Measurements from ENCODE around the gene COX8C. TPM values are rescaled to one million over a fixed set of nuclear protein-coding genes. Genes with fewer than 3 reads are reported as not detected.

The COX8C gene
- total RNA-seq, 1 experiment from 2014 or later, result not detected

GRCh38 chr14:93303659-93304058 is 43.3 kb upstream of the COX8C start:
- no peaks in the 10 kb centered on the region for H4K20me1 ChIP-seq (ENCODE audit: insufficient read depth)
- H3K79me2 ChIP-seq (ENCODE audit: insufficient read depth, low read length), result peaks cover 81% of the 10 kb centered on the region
- H3K9ac ChIP-seq (ENCODE audit: low read length), result no peak overlapping the region
- no peaks in the 10 kb centered on the region for H3K9me3 ChIP-seq (ENCODE audit: control insufficient read depth in 1 of 2, insufficient read depth in 1 of 2, low read depth in 1 of 2, low read length in 2 of 2)
- ChIA-PET RAD21 (ENCODE audit: low non-redundant PET in 1 of 2, low total read pairs in 2 of 2, uncharacterized antibody in 2 of 2, unreplicated experiment in 2 of 2) (no interaction called here), CTCF (no interaction called here), POLR2A (no interaction called here)
- no peaks in the 10 kb centered on the region for H3K27me3 ChIP-seq (ENCODE audit: insufficient read depth, low read length)
- TF ChIP-seq FOSL1 (IDR thresholded peaks at IDR 0.05; ENCODE audit: low read depth), result no peak
- no peak for TF ChIP-seq MAX (IDR thresholded peaks at IDR 0.05)
- TF ChIP-seq CBX3 (IDR thresholded peaks at IDR 0.05; ENCODE audit: low read depth), result no peak
- TF ChIP-seq POLR2AphosphoS5 (IDR thresholded peaks at IDR 0.05; ENCODE audit: low read depth, low read length), result no peak
- no peak for TF ChIP-seq ELF1 (IDR thresholded peaks at IDR 0.05; ENCODE audit: borderline replicate concordance, low read depth)
- ATAC-seq (no peak), DNase-seq (ENCODE audit: low read depth, low spot score) (no peak)
- peaks cover 15 to 32% of the 10 kb centered on the region in 2 experiments for H3K4me1 ChIP-seq (ENCODE audit: control insufficient read depth in 1 of 2, insufficient read depth in 2 of 2, low read length in 2 of 2)
- no peak overlapping the region for H3K4me3 ChIP-seq (replicated peaks in 1 of 2; ENCODE audit: low read depth in 1 of 2, low read length in 2 of 2)
- H2AFZ ChIP-seq (ENCODE audit: low read depth, low read length, poor library complexity, severe bottlenecking), result no peak overlapping the region
- H3K4me2 ChIP-seq (ENCODE audit: low read length), result no peak overlapping the region
- BruUV-seq (replicated peaks), result no TSS peak
- no peaks in the 10 kb centered on the region for H3K9me2 ChIP-seq (ENCODE audit: insufficient read depth)
- H3K36me3 ChIP-seq (ENCODE audit: control insufficient read depth in 1 of 2, insufficient read depth in 2 of 2, low read length in 2 of 2), result no peaks in the 10 kb centered on the region
- intact Hi-C loops (cut with micrococcal nuclease), result no loop called here
- H3K27ac ChIP-seq (ENCODE audit: low read depth, low read length), result no peak overlapping the region

GRCh38 chr14:93304771-93305170 is 42.2 kb upstream of the COX8C start:
- RAD21 ChIA-PET (ENCODE audit: low non-redundant PET in 1 of 2, low total read pairs in 2 of 2, uncharacterized antibody in 2 of 2, unreplicated experiment in 2 of 2), result no interaction called here

More at GRCh38 chr14:93304771-93305170, 42.2 kb upstream of the COX8C start:
- no peaks in the 10 kb centered on the region for H3K36me3 ChIP-seq (ENCODE audit: control insufficient read depth in 1 of 2, insufficient read depth in 2 of 2, low read length in 2 of 2)
- ATAC-seq, result no peak
- H3K79me2 ChIP-seq (ENCODE audit: insufficient read depth, low read length), result peaks cover 81% of the 10 kb centered on the region
- ChIA-PET CTCF (no interaction called here), POLR2A (no interaction called here)
- no peak overlapping the region for H3K4me2 ChIP-seq (ENCODE audit: low read length)
- TF ChIP-seq EZH2phosphoT487 (IDR thresholded peaks at IDR 0.05; ENCODE audit: borderline replicate concordance) (no peak), ZFX (IDR thresholded peaks at IDR 0.05) (no peak), POLR2AphosphoS5 (IDR thresholded peaks at IDR 0.05; ENCODE audit: low read depth, low read length) (no peak), TCF7L2 (IDR thresholded peaks at IDR 0.05; ENCODE audit: borderline replicate concordance, extremely low read depth, insufficient read depth, insufficient read length) (no peak), ZNF274 (IDR thresholded peaks at IDR 0.05; ENCODE audit: low read depth, low read length) (no peak), EZH2 (IDR thresholded peaks at IDR 0.05) (no peak)
- BruUV-seq (replicated peaks), result no TSS peak
- H2AFZ ChIP-seq (ENCODE audit: low read depth, low read length, poor library complexity, severe bottlenecking), result no peak overlapping the region
- DNase-seq (ENCODE audit: low read depth, low spot score), result no peak
- no peak overlapping the region for H3K9ac ChIP-seq (ENCODE audit: low read length)
- H3K4me3 ChIP-seq (replicated peaks in 1 of 2; ENCODE audit: low read depth in 1 of 2, low read length in 2 of 2), result no peak overlapping the region
- H3K27me3 ChIP-seq (ENCODE audit: insufficient read depth, low read length), result no peaks in the 10 kb centered on the region
- H3K9me2 ChIP-seq (ENCODE audit: insufficient read depth), result no peaks in the 10 kb centered on the region
- H3K27ac ChIP-seq (ENCODE audit: low read depth, low read length), result no peak overlapping the region
- H3K4me1 ChIP-seq (ENCODE audit: control insufficient read depth in 1 of 2, insufficient read depth in 2 of 2, low read length in 2 of 2), result peaks cover 15 to 32% of the 10 kb centered on the region in 2 experiments
- intact Hi-C loops (cut with micrococcal nuclease), result no loop called here
- no peaks in the 10 kb centered on the region for H3K9me3 ChIP-seq (ENCODE audit: control insufficient read depth in 1 of 2, insufficient read depth in 1 of 2, low read depth in 1 of 2, low read length in 2 of 2)
- H4K20me1 ChIP-seq (ENCODE audit: insufficient read depth), result 0 out of 2 replicates have a peak, but pooled peaks cover 4% of the 10 kb centered on the region
